Peyer's patch (tissue), 4 donors: ENCODE data around the gene DCAF6.

ENCODE experiments used
- CTCF ChIP-seq, 6 experiments: fragments of 450-650 bp in 4 of 6; fragments of 200-600 bp in 2 of 6; sonication (generic) in 1 of 6; IDR thresholded peaks; one replicate each; pipeline ENCODE4 v1.5.1; 2017 to 2019; ENCODE audit warnings: antibody characterized with exemption in 6 of 6, mild to moderate bottlenecking in 3 of 6, moderate library complexity in 1 of 6
- POLR2A ChIP-seq, 2 donors: fragments of 450-650 bp; IDR thresholded peaks; one replicate each; pipeline ENCODE4 v1.5.1; 2017; ENCODE audit warnings: antibody characterized with exemption in 2 of 2, mild to moderate bottlenecking in 2 of 2, moderate library complexity in 2 of 2

GRCh38 chr1:167933788-167934187 is 2.7 kb upstream of the DCAF6 start:
- TF ChIP-seq POLR2A (IDR thresholded peaks at IDR 0.05) (no peak), CTCF (IDR thresholded peaks at IDR 0.05) (no peak)
